Measurements from ENCODE around the gene ZNF358.

The ZNF358 gene

DNA sequence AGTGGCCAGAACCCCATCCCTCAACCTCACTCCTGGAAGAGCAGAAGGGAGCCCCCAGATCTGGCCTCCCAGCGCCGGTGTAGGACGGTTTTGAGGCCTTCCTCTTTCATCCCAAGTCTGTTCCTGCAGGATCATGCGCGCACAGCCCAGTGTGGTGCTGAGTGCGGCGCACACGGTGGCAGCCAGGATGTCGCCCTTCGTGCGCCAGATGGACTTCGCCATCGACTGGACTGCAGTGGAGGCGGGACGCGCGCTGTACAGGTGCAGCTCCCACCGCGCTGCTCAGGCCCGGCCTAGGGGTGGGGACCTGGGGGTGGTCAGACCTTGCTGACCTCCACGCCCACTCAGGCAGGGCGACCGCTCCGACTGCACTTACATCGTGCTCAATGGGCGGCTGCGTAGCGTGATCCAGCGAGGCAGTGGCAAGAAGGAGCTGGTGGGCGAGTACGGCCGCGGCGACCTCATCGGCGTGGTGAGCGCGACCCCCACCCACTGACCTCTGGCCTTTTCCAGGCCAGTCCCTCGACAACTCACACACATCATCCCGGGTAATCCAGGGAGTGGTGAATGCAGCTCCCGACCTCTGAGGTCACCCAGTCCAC, 34.4 kb downstream of the ZNF358 start:
- no peak overlapping the region for H3K4me3 ChIP-seq (ENCODE audit: low read depth, low read length)

DNA sequence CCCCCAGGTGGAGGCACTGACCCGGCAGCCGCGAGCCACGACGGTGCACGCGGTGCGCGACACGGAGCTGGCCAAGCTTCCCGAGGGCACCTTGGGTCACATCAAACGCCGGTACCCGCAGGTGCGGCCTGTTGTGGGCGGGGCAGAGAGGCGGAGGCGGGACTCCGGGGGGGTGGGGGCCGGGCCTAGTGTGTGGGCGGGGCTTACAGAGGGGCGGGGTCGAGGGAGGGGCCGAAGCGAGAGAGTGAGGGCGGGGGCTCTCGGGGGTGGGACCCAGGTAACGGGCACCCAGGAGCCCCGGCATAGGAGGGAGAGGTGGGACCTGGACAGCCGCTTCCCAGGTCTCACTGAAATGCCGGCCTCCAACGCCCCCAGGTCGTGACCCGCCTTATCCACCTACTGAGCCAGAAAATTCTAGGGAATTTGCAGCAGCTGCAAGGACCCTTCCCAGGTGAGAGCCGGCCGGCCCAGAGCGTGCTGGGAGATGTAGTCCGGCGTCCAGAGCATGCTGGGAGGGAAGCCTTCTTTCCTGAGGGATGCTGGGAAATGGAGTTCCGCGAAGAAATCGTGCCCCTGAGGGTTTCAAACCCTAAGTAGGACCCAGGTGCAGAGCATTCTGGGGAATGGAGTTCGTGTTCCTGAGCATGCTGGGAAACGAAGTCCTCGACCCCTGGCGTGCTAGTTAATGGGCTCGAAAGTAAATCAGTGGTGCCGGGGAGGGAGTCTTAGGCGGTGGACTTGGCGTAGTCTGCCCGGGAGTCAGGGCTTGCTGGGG, 35.3 kb downstream of the ZNF358 start:
- TF ChIP-seq, protein P1, sequence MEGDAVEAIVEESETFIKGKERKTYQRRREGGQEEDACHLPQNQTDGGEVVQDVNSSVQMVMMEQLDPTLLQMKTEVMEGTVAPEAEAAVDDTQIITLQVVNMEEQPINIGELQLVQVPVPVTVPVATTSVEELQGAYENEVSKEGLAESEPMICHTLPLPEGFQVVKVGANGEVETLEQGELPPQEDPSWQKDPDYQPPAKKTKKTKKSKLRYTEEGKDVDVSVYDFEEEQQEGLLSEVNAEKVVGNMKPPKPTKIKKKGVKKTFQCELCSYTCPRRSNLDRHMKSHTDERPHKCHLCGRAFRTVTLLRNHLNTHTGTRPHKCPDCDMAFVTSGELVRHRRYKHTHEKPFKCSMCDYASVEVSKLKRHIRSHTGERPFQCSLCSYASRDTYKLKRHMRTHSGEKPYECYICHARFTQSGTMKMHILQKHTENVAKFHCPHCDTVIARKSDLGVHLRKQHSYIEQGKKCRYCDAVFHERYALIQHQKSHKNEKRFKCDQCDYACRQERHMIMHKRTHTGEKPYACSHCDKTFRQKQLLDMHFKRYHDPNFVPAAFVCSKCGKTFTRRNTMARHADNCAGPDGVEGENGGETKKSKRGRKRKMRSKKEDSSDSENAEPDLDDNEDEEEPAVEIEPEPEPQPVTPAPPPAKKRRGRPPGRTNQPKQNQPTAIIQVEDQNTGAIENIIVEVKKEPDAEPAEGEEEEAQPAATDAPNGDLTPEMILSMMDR (IDR thresholded peaks at IDR 0.05; ENCODE audit: low read depth, low read length) = no peak
- no peak overlapping the region for H3K4me3 ChIP-seq (ENCODE audit: low read depth, low read length)

More for the DNA sequence above, 34.4 kb downstream of the ZNF358 start:
- TF ChIP-seq, protein P1 (IDR thresholded peaks at IDR 0.05; ENCODE audit: low read depth, low read length) = no peak

DNA sequence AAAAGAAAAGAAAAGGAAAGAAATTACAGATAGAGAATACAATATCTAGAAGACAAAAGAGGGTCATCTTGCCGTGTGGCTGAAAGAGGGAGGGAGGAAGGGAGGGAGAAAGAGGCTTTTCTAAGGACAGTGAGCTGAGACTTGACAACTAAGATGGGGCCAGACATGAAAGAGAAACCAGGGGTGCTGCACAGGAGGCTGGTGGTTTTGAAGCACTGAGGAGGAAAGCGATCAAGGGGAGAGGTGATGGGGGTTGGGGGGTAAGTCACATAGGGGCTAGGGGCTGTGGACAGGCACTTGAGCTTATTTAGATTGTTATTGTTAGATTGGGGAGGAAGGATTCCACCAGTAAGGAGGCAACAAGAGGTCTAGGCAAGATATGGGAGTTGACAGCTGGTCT, 36.9 kb downstream of the ZNF358 start:
- TF ChIP-seq, protein P1 (IDR thresholded peaks at IDR 0.05; ENCODE audit: low read depth, low read length) = no peak
- no peak overlapping the region for H3K4me3 ChIP-seq (ENCODE audit: low read depth, low read length)

DNA sequence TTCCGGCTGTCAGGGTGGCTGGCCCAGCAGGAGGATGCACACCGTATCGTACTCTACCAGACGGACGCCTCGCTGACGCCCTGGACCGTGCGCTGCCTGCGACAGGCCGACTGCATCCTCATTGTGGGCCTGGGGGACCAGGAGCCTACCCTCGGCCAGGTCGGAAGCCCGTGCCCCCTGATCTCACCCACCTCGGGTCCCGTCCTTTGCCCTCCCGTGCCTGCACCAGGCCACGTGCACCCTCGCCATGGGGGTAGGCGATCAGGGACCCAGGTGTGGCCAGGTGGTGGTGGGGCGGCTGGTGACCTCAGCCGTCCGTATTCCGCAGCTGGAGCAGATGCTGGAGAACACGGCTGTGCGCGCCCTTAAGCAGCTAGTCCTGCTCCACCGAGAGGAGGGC, 38.7 kb downstream of the ZNF358 start:
- H3K4me3 ChIP-seq (ENCODE audit: low read depth, low read length) = no peak overlapping the region
- TF ChIP-seq, protein P1 (IDR thresholded peaks at IDR 0.05; ENCODE audit: low read depth, low read length) = no peak

DNA sequence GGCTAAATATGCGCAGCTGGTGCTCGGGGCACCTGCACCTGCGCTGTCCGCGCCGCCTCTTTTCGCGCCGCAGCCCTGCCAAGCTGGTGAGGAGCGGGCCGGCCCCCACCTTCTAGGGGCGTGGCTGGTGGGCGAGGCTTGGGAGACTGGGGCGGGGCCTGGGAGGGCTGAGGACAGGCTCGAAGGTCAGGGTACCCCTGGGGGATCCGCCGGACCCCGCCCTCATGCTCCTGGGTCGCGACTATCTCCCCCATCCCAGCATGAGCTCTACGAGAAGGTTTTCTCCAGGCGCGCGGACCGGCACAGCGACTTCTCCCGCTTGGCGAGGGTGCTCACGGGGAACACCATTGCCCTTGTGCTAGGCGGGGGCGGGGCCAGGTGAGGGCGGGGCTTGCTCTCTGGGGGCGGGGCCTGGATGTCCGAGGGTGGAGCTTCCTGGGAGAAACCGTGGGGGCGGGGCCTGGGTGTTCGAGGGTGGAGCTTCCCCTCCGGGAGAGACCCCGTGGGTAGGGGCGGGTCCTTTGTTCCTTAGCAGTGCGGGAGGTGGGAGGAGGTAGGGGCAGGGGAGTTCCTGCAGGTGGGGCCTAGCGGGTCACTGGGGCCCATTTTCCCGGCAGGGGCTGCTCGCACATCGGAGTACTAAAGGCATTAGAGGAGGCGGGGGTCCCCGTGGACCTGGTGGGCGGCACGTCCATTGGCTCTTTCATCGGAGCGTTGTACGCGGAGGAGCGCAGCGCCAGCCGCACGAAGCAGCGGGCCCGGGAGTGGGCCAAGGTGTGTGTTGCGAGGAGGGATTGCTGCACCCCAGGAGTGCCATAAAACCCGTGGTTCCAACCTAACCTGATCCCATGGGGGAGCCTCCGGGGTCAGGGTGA, 39.3 kb downstream of the ZNF358 start:
- H3K4me3 ChIP-seq (ENCODE audit: low read depth, low read length) = no peak overlapping the region

DNA sequence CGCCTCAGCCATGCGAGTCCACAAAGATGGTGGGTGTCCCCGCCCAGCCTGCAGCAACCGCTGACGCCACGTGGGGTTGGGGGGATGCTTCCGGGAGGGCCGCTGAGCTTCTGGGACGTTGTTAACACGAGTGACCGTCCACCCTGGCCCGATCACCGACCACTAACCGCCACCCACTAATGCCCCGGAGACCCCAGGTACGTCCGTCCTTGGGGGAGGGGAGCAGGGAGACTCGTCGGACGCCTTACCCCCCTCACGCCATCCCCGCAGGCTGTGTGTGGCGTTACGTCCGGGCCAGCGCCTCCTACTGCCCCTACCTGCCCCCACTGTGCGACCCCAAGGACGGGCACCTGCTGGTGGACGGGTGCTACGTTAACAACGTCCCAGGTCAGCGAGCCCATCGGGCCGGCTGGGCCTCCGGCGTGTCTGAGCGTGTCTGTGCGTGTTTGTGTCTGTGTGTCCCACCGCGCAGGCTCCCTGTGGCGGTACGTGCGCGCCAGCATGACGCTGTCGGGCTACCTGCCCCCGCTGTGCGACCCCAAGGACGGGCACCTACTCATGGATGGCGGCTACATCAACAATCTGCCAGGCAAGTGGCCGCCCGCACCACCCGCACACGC, 40.9 kb downstream of the ZNF358 start:
- no peak overlapping the region for H3K4me3 ChIP-seq (ENCODE audit: low read depth, low read length)
- TF ChIP-seq, protein P1 (IDR thresholded peaks at IDR 0.05; ENCODE audit: low read depth, low read length) = no peak

More for the DNA sequence above, 39.3 kb downstream of the ZNF358 start:
- TF ChIP-seq, protein P1 (IDR thresholded peaks at IDR 0.05; ENCODE audit: low read depth, low read length) = no peak

All from WI38 (cell line).